ENCODE data around the gene EIF4EBP2. TPM values are rescaled to one million over a fixed set of nuclear protein-coding genes. Genes with fewer than 3 reads are reported as not detected.

EIF4EBP2 gene
- total and polyA plus RNA-seq, 2 of the 13 experiments (the other 11 are each of a cell fraction or from before 2014, with no cell fraction given), result 16.9 to 22.0 TPM

DNA sequence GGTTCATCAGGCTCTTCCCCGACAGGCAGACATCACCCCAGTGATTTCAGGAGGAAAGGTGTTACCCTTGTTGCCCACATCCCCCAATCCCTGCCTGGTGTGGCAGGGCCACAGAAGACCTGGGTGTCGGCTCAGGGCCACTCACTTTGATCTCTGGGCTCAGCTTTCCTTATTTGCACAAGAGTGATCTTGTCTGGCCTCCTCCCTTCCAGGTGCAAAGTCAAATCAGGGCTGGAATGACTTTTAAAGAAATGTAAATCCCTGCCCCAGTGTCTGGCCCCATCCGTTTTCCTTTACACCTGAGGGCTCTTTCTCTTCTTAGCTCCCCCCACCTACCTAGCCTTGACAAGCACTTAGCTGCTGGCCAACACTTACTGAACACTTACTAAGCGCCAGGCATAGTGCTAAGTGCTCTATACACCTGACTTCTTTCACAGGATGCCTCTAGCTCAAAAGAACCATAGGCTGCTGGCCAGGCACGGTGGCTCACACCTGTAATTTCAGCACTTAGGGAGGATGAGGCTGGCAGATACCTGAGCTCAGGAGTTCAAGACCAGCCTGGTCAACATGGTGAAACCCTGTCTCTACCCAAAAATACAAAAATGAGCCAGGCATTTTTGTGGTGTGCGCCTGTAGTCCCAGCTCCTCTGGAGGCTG lies 38.5 kb downstream of the EIF4EBP2 start (continued):
- TF ChIP-seq, protein P1, sequence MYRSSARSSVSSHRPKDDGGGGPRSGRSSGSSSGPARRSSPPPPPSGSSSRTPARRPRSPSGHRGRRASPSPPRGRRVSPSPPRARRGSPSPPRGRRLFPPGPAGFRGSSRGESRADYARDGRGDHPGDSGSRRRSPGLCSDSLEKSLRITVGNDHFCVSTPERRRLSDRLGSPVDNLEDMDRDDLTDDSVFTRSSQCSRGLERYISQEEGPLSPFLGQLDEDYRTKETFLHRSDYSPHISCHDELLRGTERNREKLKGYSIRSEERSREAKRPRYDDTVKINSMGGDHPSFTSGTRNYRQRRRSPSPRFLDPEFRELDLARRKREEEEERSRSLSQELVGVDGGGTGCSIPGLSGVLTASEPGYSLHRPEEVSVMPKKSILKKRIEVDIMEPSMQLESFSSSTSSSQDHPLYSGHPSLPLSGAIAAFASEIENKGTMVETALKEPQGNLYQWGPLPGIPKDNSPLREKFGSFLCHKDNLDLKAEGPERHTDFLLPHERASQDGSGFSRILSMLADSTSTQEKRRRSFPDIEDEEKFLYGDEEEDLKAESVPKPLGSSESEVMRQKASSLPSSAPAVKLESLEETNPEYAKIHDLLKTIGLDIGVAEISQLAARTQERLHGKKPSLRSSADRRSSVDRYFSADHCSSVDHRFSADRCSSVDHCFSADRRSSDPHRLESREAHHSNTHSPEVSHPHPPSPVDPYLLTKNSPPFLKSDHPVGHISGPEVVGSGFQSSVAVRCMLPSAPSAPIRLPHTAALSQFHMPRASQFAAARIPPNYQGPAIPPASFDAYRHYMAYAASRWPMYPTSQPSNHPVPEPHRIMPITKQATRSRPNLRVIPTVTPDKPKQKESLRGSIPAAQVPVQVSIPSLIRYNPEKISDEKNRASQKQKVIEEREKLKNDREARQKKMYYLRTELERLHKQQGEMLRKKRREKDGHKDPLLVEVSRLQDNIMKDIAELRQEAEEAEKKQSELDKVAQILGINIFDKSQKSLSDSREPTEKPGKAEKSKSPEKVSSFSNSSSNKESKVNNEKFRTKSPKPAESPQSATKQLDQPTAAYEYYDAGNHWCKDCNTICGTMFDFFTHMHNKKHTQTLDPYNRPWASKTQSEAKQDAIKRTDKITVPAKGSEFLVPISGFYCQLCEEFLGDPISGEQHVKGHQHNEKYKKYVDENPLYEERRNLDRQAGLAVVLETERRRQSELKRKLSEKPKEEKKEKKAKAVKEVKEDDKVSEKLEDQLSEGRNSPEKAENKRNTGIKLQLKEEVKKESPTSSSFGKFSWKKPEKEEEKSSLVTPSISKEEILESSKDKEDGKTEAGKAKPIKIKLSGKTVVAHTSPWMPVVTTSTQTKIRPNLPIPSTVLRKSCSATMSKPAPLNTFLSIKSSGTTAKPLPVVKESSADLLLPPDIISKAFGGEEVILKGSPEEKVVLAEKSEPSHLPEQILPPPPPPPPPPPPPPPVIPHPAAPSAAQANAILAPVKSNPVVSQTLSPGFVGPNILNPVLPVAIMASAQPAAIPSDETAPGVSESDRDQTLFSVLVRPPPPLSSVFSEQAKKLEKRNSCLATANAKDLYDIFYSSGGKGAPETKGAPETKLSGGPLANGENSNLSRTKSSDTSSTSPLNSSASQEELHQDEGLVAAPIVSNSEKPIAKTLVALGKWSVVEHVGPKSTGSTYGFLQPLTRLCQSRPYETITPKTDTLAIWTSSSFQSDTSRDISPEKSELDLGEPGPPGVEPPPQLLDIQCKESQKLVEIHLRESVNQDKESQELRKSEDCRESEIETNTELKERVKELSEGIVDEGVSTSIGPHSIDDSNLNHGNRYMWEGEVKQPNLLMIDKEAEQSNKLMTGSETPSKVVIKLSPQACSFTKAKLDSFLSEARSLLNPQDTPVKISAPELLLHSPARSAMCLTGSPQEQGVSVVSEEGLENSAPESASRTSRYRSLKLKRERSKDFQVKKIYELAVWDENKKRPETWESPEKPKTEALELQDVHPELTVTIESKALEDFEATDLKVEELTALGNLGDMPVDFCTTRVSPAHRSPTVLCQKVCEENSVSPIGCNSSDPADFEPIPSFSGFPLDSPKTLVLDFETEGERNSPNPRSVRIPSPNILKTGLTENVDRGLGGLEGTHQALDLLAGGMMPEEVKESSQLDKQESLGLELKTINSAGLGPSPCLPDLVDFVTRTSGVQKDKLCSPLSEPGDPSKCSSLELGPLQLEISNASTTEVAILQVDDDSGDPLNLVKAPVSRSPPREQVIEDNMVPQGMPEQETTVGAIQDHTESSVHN (CRISPR knock-in tag; IDR thresholded peaks at IDR 0.05), result no peak
- TF ChIP-seq PHF21A (CRISPR knock-in tag; IDR thresholded peaks at IDR 0.05) (peak; percentile 51; the same call in 1 of the 2 replicates), GATAD2A (CRISPR knock-in tag; IDR thresholded peaks at IDR 0.05) (peak; percentile 55), HMG20A (CRISPR knock-in tag; IDR thresholded peaks at IDR 0.05; ENCODE audit: borderline replicate concordance) (peak; percentile 44; the same call in 1 of the 2 replicates), POGZ (CRISPR knock-in tag; IDR thresholded peaks at IDR 0.05) (no peak), YEATS2 (CRISPR knock-in tag; IDR thresholded peaks at IDR 0.05; ENCODE audit: borderline replicate concordance) (no peak), TMF1 (CRISPR knock-in tag; IDR thresholded peaks at IDR 0.05; ENCODE audit: low read depth) (no peak), MBNL3 (CRISPR knock-in tag; conservative IDR thresholded peaks at IDR 0.05) (no peak), HDAC2 (CRISPR knock-in tag; IDR thresholded peaks at IDR 0.05) (peak; percentile 34; the same call in 1 of the 2 replicates)
- TF ChIP-seq, protein P2, sequence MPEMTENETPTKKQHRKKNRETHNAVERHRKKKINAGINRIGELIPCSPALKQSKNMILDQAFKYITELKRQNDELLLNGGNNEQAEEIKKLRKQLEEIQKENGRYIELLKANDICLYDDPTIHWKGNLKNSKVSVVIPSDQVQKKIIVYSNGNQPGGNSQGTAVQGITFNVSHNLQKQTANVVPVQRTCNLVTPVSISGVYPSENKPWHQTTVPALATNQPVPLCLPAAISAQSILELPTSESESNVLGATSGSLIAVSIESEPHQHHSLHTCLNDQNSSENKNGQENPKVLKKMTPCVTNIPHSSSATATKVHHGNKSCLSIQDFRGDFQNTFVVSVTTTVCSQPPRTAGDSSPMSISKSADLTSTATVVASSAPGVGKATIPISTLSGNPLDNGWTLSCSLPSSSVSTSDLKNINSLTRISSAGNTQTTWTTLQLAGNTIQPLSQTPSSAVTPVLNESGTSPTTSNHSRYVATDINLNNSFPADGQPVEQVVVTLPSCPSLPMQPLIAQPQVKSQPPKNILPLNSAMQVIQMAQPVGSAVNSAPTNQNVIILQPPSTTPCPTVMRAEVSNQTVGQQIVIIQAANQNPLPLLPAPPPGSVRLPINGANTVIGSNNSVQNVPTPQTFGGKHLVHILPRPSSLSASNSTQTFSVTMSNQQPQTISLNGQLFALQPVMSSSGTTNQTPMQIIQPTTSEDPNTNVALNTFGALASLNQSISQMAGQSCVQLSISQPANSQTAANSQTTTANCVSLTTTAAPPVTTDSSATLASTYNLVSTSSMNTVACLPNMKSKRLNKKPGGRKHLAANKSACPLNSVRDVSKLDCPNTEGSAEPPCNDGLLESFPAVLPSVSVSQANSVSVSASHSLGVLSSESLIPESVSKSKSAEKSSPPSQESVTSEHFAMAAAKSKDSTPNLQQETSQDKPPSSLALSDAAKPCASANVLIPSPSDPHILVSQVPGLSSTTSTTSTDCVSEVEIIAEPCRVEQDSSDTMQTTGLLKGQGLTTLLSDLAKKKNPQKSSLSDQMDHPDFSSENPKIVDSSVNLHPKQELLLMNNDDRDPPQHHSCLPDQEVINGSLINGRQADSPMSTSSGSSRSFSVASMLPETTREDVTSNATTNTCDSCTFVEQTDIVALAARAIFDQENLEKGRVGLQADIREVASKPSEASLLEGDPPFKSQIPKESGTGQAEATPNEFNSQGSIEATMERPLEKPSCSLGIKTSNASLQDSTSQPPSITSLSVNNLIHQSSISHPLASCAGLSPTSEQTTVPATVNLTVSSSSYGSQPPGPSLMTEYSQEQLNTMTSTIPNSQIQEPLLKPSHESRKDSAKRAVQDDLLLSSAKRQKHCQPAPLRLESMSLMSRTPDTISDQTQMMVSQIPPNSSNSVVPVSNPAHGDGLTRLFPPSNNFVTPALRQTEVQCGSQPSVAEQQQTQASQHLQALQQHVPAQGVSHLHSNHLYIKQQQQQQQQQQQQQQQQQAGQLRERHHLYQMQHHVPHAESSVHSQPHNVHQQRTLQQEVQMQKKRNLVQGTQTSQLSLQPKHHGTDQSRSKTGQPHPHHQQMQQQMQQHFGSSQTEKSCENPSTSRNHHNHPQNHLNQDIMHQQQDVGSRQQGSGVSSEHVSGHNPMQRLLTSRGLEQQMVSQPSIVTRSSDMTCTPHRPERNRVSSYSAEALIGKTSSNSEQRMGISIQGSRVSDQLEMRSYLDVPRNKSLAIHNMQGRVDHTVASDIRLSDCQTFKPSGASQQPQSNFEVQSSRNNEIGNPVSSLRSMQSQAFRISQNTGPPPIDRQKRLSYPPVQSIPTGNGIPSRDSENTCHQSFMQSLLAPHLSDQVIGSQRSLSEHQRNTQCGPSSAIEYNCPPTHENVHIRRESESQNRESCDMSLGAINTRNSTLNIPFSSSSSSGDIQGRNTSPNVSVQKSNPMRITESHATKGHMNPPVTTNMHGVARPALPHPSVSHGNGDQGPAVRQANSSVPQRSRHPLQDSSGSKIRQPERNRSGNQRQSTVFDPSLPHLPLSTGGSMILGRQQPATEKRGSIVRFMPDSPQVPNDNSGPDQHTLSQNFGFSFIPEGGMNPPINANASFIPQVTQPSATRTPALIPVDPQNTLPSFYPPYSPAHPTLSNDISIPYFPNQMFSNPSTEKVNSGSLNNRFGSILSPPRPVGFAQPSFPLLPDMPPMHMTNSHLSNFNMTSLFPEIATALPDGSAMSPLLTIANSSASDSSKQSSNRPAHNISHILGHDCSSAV (CRISPR knock-in tag; IDR thresholded peaks at IDR 0.05; ENCODE audit: borderline replicate concordance), result no peak
- TF ChIP-seq, protein P3, sequence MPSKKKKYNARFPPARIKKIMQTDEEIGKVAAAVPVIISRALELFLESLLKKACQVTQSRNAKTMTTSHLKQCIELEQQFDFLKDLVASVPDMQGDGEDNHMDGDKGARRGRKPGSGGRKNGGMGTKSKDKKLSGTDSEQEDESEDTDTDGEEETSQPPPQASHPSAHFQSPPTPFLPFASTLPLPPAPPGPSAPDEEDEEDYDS (CRISPR knock-in tag; IDR thresholded peaks at IDR 0.05), result no peak
- TF ChIP-seq, protein P4, sequence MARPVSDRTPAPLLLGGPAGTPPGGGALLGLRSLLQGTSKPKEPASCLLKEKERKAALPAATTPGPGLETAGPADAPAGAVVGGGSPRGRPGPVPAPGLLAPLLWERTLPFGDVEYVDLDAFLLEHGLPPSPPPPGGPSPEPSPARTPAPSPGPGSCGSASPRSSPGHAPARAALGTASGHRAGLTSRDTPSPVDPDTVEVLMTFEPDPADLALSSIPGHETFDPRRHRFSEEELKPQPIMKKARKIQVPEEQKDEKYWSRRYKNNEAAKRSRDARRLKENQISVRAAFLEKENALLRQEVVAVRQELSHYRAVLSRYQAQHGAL (CRISPR knock-in tag; IDR thresholded peaks at IDR 0.05; ENCODE audit: not compliant biosample characterization), result no peak
